K562 treated with DMSO at 1 percent for 24 hours (cell line): ENCODE results near the gene SLC36A2. TPM values are rescaled to one million over a fixed set of nuclear protein-coding genes. Genes with fewer than 3 reads are reported as not detected.

ENCODE experiments used
- total RNA-seq: library from RNA; unstranded; fragments of 300-600 nt; gene quantifications from 2 replicates; pipeline ENCODE4 v1.2.3, GENCODE V29; 2022; ENCODE audit warnings: low read depth; ENCODE audit not compliant: insufficient read depth

SLC36A2 gene
- not detected in 2 replicates for total RNA-seq

GRCh38 chr5:151347369-151347768, at the start of gene SLC36A2:
Gene SLC36A2, minus strand, starts transcription at chr5:151347559. Its CDS starts 99 bp downstream, at chr5:151347460.

DNA sequence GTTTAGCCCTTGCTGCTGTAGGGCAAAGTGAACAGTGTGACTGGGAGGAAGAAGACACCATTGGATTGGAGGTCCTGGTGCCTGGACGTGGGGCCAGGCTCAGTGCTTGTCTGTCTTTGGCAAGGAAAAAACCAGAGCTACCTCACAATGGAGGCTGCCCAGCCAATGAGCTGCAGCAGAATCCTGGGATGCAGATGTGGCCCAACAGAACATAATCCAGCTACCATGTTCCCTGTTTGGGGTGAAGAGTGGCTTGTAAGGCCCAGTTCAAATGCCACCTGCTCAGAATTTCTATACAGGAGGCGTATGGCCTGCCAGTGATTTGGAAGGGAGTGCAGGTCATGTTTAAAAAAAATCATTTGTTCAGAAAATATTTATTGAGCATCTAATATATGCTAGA, 43.7 kb downstream of the SLC36A2 start, which contains the start of gene SLC36A3:
SLC36A3 (minus strand) TSS at position 101 of the 400 bp plus-strand sequence. CDS start 412 bp downstream, outside the sequence.

Other genes starting within 250 kb of the SLC36A2 start
- gene ANXA6, start 189.8 kb downstream of the SLC36A2 start, total RNA-seq = 39.4 and 41.9 TPM in 2 replicates
- 16.7 and 19.9 TPM in 2 replicates for gene CCDC69, start 123.5 kb downstream of the SLC36A2 start, total RNA-seq
- 46.2 and 47.9 TPM in 2 replicates for gene GM2A, start 94.4 kb downstream of the SLC36A2 start, total RNA-seq
- gene SLC36A3, start 43.8 kb downstream of the SLC36A2 start, total RNA-seq = not detected in 2 replicates
- gene SLC36A1, start 100.0 kb upstream of the SLC36A2 start, total RNA-seq = 3.9 and 4.8 TPM in 2 replicates
- 0.06 and 0.07 TPM in 2 replicates for gene FAT2, start 243.8 kb upstream of the SLC36A2 start, total RNA-seq